ENCODE measurements around the gene GSTM2.

GSTM2 gene

DNA sequence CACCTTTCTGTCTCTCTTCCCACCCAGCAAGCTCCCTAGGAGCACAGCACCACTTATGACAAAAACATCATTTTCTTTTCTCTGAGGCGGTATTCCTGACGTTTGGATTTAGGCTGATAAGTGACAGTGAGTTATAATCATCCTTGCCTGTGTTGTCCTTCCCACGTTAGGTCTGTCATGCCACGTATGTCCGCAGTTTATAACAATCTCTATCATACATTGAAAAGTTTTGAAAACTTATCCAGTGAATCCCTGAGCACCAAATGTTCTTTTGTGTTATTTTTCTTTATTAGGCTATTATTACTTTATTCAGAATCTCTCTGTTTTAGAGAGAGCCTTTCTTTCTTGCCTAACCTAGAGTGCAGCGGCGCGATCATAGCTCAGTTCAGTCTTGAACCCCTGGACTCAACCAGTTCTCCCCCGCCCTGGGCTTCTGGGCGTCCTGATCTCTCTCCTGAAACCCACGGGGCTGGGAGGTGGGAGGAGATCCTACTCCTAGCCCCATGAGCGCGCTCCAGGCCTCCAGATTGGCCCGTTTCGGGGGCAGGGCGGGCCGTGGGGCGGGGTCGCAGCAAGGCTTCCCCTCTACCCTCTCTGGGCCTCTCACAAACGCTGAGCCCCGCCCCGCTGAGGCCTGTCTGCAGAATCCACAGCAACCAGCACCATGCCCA is at the start of gene GSTM2:
GSTM2 (plus strand) TSS at position 606 of the 671 bp plus-strand sequence; CDS start at position 665, 59 bp downstream.
- DNase-seq (ENCODE audit: low read depth in 2 of 2): peak; percentile 33 to 49

DNA sequence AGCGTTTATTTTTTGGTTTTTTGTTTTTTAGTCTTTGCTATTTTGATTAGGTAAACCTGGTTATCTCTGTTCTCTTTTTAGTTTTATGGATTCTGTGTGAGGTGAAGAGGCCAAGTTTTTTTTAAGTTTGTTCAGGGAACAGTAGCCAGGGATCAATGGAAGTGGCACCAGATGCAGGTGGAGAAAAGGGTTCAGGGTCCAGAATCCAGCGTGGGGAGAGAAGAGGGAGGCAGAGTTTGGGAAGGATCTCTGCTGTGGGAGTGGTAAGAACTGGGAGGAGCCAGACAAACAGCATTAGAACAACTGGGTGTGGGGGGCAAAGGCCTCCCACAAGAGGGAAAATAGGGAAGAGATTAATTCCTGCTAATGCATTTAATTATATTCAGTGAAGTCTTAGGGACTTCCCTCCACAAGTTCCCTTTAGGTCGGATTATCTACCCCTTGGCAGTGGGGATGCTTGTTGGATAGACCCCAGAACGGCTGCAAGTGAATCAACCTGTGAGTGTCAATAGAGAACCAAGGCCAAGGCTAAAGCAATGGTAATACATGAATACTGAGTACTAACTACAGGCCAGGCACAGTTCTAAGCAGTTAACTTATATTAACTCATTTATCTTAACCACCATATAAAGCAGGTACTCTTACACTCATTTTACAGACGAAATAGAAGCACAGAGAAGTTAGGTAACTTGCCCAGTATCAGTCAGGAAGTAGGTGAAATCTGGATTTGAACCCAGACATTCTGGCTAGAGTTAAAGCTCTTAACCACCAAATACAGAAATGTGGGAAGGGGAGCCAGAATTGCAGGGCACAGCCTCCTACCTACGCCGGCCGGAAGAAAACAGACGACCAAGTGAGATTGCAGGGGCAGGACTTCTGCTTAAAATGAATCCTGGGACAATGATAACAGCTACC is 48.9 kb upstream of the GSTM2 start:
- DNase-seq (ENCODE audit: low read depth in 2 of 2): no peak

DNA sequence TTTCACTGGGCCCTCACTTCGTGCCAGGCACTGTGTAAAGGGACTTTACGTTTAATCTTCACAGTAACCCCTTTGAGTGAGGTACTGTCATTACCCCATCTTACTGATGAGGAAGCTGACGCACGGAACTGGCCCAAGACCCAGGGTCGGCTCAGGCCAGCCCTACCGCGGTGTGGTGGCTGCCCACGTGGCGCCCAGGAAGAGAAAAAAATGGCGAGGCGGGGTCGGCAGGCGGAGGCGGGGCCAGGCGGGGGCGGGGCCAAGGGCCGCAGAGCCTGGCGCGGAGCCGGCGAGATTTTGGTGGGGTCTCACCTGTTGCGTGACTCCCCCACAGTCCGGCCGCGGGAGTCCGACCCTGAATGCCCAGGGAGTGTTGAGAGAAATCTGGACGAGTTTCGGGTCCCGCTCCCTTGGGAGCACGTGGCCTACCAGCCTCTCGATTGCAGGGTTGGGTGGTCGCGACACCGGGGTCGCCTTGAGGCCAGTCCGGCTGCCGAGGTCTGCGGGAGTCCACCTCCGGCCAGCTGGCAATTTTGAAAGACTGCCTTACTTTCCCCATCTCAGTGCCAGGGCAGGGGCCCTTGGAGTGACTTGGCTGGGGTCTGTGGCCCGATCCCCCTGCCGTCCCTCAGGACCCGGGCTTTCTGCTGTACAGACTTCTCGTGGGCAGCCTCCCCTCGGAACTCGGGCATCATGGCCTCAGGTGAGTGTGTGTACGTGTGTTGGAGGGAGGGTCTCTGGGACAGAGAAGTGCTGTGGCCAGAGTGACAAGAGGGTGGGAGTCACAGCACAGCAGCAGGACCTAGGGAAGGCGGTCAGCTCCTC is 48.1 kb upstream of the GSTM2 start, which contains the start of the genes AMPD2 and GNAT2:
AMPD2 (plus strand) TSS at position 262 of the 825 bp plus-strand sequence. CDS start 1,339 bp downstream, outside the sequence.
GNAT2 (minus strand) TSS at position 41 of the 825 bp plus-strand sequence. CDS start 6,746 bp downstream, outside the sequence.
- peak; percentile 43 to 49 for DNase-seq (ENCODE audit: low read depth in 2 of 2)

DNA sequence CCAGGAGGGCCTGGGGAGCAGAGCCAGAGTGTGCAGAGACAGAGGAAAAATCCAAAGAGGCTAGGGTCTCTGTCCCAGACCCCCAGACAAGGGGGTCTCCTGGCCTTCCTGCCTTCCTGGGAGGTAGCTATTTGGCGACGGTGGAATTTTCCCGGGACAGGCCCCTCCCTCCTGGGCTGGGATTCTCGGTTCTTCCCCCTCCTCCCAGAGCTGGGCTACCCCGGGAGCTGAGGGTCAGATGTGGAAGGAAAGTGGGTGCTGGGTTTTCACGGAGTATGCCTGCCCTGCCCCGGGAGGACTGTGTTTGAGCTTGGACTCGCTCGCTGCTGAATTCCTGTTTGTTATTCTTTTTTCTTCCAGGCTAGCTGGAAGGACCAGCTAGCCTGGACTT is 47.5 kb upstream of the GSTM2 start:
- DNase-seq (ENCODE audit: low read depth in 2 of 2): no peak

DNA sequence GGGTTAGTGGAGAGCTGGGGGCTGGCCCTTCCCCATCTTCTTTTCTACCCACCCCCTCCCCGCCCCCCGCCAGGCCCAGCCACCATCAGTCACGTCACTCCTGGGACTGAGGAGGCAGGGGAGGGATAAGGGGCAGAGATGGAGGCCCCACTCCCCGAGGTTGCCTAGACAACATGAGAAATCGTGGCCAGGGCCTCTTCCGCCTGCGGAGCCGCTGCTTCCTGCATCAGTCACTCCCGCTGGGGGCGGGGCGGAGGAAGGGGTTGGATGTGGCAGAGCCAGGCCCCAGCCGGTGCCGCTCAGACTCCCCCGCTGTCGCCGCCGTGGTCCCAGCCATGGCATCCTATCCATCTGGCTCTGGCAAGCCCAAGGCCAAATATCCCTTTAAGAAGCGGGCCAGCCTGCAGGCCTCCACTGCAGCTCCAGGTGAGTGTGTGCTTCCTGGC is 47.0 kb upstream of the GSTM2 start:
- peak; percentile 90 to 94 for DNase-seq (ENCODE audit: low read depth in 2 of 2)

DNA sequence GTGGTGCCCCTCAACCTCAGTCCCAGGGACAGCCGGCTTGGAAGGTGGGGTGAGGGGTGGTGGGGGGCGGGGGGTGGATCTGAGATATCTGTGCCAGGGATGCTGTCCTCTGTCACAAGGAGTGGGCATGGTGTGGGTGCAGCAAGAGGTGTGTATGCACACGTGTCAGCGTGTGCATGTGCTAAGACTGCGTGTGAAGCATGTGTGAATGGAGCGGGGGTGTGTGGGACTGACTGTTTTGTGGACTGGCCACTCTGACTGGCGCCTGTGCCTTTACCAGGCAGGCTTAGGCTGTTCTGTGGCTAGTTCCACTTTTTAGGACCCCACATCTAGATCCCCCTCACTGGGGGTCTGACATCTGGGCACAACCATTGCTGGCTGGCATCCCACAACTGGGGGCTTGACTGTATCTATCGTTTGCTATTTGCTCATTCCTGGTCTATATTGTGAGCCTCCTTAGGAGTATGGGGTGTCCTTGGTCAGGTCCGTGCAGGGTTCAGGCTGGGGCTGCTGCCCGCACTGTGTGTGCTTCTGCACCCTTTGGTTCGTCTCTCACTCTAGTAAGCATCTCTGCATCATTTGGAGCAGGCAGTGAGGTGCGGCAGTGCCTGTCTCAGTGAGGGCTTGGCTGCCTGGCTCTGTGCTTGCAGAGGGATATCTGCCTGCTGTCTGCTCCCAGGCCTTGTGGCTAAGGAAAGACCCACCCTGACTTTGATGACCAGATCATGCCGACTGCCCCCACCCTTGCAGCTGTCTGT is 46.3 kb upstream of the GSTM2 start:
- DNase-seq (ENCODE audit: low read depth in 2 of 2): no peak

DNA sequence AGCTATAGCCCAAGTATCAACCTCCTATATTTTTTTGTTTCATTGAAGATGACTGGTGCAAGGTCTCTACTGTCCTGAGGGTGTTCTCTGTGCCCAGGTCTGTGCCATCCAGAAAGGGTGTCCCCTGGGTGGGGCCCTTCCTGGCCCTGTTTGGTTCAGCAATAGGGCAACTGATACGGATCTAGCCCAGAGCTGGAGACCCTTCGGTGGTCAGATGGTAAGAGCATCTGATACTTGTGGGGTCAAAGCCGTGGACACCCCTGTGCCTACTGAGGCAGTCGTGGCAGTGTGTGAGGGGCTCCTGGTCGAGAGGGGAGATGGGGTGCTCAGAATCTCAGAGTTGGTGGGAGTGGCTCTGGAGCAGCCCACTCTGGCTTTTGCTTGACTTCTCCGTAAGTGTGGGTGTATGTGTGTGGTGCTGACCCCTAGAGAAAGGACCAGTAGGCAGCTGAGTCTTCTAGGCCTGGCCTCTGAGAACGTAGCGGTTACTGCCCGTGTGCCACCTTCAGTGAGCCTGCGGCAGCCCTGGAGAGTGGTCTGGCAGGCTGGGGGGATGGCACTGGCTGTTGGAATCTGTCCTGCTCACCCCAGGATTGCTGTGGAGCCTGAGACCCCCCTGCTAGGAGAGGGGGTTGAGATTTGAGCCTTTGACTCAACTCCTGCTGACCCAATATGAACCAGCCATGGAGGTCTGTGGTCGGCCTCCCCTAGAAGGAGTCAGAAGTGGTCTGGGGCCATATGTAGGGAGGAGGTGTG is 45.5 kb upstream of the GSTM2 start:
- no peak for DNase-seq (ENCODE audit: low read depth in 2 of 2)

DNA sequence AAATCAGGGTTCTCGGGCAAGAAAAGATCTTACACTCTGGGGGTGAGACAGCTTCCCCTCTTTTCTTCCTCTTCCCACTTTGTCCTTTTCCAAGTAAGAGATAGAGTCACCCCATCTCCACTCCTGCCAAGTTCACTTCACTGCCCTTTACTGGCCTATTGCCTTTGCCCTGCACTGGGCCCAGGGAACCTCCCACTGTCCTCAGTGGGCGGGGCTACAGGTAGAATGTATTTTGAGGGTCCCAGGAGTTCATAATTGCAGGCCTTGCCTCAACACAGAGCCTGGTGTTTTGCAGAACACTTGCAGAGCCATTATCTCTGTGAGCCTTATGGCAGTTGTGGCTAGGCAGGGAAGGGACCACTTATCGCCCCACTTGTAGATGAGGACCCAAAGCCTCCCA is 45.0 kb upstream of the GSTM2 start:
- DNase-seq (ENCODE audit: low read depth in 2 of 2): no peak

DNA sequence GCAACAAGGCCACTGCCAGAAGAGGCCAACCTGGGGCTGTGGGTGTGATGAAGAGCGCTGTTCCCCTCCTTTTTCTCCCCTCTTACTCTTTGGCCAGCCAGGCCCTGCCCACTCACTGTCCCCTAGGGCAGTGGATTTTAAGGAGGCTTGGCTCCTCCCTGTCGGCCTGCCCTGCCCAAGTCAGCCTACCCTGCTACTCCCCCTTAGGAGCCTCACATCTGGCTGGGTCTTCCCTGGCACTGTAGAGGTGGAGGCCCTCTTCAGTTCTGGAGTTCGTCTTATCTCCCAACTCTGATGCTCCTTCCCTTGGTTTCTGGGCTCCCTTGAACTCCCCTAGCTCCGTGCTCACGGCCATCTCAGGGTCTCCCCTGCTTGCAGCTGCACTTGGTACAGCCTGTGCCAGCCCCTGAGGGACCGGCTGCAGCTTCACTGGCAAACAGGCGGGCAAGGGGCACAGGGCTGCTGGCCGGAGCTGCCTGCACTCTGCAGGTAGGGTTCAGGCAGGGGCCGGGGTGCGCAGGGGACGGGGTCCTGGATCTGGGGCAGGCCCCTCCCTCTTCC is 44.2 kb upstream of the GSTM2 start:
- no peak for DNase-seq (ENCODE audit: low read depth in 2 of 2)

DNA sequence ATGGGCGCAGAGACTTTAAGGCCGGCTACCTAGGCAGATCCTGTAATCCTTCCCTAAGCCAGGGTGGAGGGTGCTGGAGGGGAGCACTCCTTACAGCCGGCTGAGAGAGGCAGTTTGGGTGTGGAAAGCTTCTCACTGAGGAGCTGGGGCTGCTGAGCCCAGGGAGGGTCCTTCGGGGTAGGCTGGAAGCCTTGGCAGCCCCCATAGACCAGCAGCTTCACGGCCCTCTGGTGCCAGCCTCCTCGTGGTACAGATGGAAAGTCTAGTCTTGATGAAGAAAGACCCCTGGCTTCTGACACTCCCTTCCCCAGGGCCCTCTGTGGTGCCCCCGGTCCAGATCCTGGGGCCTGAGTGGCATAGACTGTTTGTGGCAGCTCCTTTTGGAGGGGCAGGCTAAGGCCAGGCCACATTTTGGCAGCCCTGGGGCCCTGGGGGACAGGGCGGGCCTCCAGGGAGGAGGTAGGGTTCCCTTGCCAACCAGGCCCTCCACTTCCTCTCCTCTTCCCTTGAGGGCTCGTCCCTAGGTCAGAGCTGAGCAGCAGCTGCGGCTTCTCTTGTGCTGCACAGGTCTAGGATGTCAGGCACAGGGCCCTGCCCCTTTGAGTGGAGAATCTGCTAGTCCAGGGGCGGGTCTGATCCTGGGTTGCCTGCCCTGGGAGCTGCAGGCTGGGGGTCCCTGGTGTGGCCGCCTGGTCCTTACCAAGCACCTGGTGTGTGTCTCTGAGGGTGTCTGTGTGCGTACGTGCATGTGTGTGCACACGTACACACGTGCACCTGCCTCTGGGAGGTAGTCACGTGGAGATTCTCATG is 43.5 kb upstream of the GSTM2 start:
- DNase-seq (ENCODE audit: low read depth in 2 of 2): no peak

DNA sequence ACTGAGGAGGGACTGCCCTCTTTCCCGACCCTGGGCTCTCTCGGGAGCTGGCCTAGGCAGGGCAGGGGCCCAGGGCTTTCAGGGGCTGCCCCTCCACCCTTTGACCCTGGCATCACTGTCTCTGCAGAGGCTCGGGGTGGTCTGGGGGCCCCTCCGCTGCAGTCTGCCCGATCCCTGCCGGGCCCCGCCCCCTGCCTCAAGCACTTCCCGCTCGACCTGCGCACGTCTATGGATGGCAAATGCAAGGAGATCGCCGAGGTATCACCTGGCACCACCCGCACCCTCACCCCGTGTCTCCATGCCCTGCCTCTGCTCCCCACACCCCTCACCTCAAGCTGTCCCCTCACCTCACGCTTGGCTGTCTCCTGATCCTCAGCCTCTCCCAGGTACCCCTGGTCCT is 42.7 kb upstream of the GSTM2 start:
- no peak for DNase-seq (ENCODE audit: low read depth in 2 of 2)

DNA sequence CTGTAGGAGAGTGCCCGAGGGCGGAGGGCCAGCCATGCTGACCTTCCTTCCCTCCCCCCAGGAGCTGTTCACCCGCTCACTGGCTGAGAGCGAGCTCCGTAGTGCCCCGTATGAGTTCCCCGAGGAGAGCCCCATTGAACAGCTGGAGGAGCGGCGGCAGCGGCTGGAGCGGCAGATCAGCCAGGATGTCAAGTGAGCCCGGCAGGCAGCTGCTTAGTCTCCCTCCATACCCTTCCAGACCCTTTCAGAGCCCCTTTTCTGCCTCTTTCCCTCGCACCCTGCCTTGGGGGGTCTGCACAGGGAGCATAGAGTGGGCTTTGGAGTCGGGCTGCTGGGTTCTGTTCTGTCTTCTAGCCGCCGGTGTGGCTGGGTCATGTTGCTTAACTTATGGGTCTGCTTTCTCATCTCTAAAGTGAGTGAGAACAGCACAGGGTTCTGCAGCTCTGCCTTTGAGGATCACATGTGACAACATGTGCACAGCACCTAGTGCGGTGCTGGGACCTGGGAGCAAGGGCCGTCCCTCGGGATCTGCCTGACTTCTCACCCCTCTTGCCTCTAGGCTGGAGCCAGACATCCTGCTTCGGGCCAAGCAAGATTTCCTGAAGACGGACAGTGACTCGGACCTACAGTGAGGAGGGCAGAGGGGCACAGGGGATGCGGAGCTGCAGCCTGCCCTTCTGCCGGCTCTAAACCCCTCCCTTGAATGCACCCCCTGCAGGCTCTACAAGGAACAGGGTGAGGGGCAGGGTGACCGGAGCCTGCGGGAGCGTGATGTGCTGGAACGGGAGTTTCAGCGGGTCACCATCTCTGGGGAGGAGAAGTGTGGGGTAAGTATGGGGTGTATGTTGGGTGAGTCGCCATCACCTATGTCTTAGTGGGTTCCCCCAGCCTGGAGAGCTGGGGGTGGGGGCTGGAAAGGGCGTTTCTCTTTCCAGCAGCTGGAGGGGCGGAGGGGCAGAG is 42.0 kb upstream of the GSTM2 start:
- DNase-seq (ENCODE audit: low read depth in 2 of 2): no peak

DNA sequence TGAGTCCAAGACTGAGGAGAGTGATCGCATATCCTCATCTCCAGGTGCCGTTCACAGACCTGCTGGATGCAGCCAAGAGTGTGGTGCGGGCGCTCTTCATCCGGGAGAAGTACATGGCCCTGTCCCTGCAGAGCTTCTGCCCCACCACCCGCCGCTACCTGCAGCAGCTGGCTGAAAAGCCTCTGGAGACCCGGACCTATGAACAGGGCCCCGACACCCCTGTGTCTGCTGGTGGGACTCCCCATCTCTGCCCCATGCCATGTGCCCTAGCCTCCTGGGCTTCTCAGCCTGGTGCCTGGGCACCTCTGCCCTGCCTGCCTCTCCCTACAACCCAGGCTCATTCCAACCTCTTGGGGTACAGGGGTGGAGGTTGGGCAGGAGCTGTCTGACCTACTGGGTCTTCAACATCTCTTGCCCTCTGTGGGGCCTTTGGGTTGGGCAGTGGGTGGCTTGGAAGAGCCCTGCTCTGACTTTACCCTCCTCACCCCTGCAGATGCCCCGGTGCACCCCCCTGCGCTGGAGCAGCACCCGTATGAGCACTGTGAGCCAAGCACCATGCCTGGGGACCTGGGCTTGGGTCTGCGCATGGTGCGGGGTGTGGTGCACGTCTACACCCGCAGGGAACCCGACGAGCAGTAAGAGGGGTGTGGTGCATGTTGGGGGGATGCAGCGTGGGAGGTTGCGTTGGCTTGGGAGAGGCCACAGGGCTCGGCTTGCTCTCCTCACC is 41.0 kb upstream of the GSTM2 start:
- no peak for DNase-seq (ENCODE audit: low read depth in 2 of 2)

DNA sequence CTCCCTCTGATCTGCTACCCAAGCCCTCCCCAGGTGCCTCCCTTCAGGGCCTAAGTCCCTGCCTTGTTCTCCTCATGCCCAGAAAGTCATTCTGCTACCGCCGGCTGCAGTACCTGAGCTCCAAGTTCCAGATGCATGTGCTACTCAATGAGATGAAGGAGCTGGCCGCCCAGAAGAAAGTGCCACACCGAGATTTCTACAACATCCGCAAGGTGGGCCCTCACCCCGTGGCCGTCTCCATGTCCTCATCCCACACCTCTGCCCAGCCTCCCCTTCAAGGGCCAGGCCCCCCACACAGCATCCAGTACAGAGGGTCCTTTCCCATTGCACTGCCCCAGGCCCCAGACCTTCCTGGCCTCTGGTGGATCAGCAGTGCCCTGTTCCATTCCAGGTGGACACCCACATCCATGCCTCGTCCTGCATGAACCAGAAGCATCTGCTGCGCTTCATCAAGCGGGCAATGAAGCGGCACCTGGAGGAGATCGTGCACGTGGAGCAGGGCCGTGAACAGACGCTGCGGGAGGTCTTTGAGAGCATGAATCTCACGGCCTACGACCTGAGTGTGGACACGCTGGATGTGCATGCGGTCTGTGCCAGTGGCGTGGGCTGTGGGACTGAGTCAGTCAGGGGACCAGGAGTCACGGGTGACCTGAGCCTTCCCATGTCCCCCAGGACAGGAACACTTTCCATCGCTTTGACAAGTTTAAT is 40.0 kb upstream of the GSTM2 start:
- DNase-seq (ENCODE audit: low read depth in 2 of 2): no peak

DNA sequence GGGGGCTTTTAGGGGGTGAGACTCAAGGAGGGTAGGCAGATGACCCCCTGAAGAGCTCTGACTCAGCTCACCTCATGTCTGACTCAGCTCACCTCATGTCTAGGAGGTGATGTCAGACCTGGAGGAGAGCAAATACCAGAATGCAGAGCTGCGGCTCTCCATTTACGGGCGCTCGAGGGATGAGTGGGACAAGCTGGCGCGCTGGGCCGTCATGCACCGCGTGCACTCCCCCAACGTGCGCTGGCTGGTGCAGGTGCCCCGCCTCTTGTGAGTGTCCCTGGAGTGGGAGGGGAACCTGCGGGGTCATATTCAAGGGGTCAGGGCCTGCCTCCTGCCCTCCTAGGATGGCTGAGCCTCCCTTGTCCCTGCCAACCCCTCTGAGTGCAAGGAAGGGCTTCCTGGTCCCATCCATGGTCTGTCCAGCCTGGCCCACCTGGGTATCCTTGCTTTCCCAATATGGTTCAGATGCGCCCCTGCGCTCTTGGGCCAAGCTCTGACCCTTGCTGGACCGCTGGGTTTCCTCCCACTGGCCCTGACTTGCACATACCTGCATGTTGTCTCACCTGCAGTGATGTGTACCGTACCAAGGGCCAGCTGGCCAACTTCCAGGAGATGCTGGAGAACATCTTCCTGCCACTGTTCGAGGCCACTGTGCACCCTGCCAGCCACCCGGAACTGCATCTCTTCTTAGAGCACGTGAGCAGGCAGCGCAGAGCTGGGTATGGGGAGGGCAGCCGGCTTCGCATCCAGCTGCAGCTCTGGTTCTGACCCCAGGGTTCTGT is 39.1 kb upstream of the GSTM2 start:
- DNase-seq (ENCODE audit: low read depth in 2 of 2): no peak

Measured in stimulated activated CD8-positive, alpha-beta memory T cell treated with anti-CD3 and anti-CD28 coated beads, Interleukin-2, amount 100 ng/mL, for 1 hour (primary cell).